GM12801 (cell line): ENCODE results near the gene CREBL2.

Experiments used
- TF ChIP-seq, protein P1 (sequence below): IDR thresholded peaks from one replicate; pipeline ENCODE4 v1.5.1; 2011; ENCODE audit warnings: control low read depth; ENCODE audit not compliant: insufficient read length; ENCODE audit errors: extremely low read depth

The CREBL2 gene

DNA sequence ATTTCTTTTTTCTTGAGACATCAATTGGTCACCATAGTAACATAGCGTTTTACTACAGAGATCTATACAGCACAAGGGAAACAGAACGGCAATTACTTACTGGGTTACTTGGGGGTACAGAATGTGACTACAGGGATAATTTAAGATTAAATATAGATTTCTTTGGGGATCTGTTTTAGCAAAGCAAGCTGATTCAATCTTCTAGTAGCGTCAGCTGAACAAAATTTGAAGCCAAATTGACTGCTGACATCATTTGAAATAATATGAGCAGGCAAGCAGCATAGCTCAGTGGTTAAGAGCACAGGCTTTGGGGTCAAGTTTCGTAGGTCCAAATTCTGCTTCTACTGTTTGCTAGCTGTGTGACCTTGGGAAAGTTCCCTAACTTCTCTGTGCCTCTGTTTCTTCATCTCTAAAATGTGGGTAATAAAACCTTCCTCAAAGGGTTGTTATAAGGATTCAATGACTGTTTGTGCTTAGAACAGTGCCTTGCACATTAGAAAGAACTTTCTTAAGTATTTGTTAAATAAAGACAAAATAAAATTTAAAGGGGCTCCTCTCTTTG is 71.5 kb downstream of the CREBL2 start:
- TF ChIP-seq, protein P1, sequence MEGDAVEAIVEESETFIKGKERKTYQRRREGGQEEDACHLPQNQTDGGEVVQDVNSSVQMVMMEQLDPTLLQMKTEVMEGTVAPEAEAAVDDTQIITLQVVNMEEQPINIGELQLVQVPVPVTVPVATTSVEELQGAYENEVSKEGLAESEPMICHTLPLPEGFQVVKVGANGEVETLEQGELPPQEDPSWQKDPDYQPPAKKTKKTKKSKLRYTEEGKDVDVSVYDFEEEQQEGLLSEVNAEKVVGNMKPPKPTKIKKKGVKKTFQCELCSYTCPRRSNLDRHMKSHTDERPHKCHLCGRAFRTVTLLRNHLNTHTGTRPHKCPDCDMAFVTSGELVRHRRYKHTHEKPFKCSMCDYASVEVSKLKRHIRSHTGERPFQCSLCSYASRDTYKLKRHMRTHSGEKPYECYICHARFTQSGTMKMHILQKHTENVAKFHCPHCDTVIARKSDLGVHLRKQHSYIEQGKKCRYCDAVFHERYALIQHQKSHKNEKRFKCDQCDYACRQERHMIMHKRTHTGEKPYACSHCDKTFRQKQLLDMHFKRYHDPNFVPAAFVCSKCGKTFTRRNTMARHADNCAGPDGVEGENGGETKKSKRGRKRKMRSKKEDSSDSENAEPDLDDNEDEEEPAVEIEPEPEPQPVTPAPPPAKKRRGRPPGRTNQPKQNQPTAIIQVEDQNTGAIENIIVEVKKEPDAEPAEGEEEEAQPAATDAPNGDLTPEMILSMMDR, result no peak

DNA sequence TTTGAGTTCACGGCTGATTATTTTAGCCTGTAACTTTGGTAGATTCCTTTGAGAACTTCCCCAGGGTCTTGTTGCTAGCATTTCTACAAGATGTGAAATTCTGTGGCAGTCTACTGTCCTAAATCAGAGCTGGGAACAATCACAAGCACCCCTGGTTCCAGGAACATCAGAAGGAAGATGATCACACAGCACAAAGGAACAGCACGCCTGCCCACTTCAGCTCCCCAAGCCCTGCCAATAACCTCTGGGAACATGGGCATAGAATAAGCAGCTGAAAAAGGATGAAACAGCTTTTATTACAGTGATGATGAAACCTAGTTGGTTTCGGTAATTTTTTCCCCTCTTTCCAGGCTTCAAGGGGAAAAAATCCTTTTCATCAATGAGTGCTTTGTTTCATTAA is 72.0 kb downstream of the CREBL2 start:
- TF ChIP-seq, protein P1, result no peak

DNA sequence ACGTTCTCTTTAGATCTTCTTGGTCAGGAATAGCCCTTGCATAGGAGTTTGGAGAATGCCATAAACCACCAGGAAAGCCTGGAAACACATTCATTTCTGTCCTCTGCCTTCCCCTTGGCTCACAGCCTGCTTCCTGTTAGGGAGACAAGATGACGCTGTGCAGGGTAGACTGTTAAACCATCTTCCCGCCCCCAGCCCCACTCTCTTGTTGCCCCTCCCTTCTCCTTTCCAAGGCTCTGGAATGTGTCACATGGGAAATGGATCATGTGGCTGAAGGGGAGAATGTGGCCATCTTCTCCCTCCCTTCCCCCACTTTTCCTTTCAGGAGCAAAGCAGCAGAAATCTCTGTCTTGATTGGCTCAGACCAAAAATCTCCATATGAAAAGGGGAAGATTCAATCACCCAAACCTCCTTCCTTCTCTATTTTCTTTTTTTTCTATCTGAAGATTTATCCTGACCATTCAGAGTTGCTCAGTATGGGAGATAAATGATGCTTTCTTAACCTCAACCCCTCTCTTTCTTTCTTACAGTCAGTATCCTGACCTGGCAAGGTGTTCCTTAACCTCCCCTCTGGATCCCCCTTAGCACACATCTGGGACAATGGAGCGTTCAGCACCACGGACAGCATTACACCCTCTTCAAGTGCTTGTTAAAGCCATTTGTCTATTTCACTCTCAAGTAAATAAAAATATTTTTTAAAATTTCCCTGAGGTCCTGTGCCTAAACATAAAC is 72.9 kb downstream of the CREBL2 start:
- TF ChIP-seq, protein P1, result no peak

DNA sequence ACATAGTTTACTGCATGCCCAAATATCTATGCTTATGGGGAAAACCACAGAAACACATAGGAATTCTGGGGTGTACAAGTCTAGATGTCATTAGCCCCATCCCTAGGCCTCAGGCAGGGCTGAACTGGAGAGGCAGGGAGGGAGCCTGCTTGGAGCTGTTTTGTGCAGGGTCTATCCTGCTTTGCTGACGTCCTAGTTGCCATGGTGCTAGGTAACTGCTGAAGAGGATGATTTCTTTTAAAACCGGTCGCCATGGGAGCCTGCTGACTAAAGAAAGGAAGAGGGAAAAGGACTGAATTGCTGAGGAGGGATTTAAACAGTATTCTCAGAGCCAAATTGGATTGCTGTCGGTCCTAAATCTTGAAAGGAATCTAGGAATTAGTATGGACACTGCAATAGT is 73.6 kb downstream of the CREBL2 start:
- TF ChIP-seq, protein P1, result no peak

DNA sequence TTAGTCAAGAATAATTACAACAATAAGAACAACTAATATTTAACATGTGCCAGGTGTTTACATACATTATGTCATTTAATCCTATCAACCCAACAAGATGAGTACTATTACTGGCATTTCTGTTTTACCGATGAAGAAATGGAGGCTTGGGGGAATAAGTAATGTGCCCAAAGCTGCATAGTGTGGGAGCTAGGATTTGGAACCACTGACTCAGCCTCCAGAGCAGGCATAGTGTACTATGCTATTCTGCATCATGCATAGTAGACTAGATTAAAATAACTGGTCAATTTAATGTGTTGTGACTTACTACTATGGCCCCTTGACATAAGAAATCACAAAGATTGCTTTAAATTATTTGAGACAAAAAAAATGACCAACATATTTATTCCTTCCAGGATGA is 74.8 kb downstream of the CREBL2 start:
- TF ChIP-seq, protein P1, result no peak

DNA sequence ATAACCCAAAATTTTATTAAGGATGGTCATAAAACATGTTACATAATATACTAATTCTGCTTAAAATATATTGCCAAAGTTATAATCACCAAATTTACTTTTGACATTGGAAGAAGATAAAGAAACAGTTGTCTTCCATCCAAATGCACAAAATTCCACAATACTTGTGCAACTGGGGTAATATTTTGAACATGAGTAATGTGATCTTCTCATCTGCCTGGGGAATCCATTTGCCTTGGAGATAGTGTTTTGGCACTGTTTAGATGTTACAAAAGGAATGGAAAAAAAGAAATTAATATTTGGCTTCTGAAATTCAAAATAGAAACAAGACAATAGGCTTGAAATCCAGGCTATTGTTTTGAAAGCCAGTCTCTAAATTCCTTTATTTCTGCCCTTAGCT is 75.2 kb downstream of the CREBL2 start:
- TF ChIP-seq, protein P1, result no peak

DNA sequence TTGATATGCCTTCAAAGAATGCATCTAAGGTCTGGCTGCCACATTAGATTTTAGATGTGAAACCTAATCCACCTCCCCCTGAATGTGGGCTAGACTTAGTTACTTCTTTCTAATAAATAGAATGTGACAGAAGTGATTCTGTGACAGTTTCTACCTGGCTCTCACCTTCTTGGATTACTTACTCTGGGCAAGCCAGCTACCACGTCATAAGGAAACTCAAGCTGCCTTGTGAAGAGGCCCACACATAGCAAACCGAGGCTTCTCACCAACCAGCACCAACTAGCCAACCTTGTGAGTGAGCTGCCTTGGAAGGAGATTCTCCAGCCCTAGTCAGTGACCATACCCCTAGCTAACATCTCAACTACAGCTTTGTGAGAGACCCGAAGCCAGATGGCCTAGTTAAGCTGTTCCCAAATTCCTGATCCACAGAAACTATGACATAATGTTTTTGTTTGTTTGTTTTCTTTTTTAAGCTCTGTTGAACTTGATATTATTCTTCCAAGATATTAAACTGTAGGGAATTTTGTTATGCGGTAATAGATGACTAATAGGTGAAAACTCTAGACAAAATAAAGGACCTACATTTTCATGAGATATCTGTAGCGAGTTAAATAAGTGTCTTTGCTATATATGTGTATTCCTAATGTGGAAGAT is 78.1 kb downstream of the CREBL2 start:
- TF ChIP-seq, protein P1, result no peak
